ENCODE measurements around the gene MLLT11. TPM values are rescaled to one million over a fixed set of nuclear protein-coding genes. Genes with fewer than 3 reads are reported as not detected.

MLLT11 gene, protein sequence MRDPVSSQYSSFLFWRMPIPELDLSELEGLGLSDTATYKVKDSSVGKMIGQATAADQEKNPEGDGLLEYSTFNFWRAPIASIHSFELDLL
- polyA plus RNA-seq (2013): 75.7 and 77.7 TPM in 2 replicates

- H3K4me3 ChIP-seq (ENCODE audit: low read depth, low read length): peak within 1 kb of the TSS; percentile 98
- H2AFZ ChIP-seq (ENCODE audit: insufficient read depth, low read length, poor library complexity): peak within 1 kb of the TSS; percentile 94
- peak within 1 kb of the TSS; percentile 99 for H3K9ac ChIP-seq (ENCODE audit: low read length)
Observed at GRCh38 chr1:151060007-151060656, at the start of gene MLLT11. MLLT11 (plus strand) TSS chr1:151060397; CDS start chr1:151067225, 6,828 bp downstream.

DNA sequence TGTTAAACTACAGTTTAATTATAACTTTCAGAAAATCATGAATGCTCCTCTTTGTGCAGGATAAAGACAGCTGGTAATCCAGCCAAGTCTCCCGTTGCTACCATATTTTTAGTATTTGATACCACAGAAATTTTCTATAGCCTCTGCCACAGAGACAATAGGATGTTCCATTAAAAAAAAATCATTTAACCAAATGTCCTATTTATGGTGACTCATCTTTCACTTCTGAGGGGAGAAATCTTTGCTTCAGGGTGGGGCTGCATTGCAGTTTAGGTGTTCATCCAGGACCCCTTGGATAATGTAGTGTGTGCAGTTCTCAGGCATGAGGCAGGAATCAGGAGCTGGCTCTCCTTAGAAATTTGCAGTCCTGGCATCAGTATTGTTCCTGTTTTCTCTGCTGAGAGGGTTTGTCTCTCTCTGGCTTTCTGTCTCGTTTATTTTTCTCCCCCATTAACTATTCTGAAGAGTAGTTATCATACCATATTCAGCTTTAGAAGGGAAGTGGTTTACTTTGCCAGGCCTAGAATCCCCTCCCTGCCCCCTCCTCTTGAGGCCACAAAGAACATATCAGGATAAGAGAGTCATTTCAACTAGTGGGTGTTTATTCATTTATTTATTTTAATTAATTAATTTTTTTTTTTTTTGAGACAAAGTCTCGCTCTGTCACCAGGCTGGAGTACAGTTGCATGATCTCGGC, 48.9 kb upstream of the MLLT11 start:
- Histone ChIP-seq H2BK120ac (ENCODE audit: insufficient read depth, low read length, poor library complexity) (no peak overlapping the region), H2AK5ac (ENCODE audit: low read length) (no peak overlapping the region), H4K91ac (ENCODE audit: low read depth, low read length) (no peak overlapping the region), H3K14ac (ENCODE audit: low read length) (no peak overlapping the region), H3K27ac (ENCODE audit: low read depth, low read length) (no peak overlapping the region), H3K4me3 (ENCODE audit: low read depth, low read length) (no peak overlapping the region), H3K9ac (ENCODE audit: low read length) (no peak overlapping the region), H4K12ac (ENCODE audit: low read depth, low read length) (no peak overlapping the region), H2AFZ (ENCODE audit: insufficient read depth, low read length, poor library complexity) (no peak overlapping the region), H4K8ac (ENCODE audit: low read depth, low read length) (no peak overlapping the region), H3K79me1 (ENCODE audit: low read length) (peaks cover 5% of the 10 kb centered on the region), H3K23ac (ENCODE audit: low read length) (no peak overlapping the region), H3K4me1 (ENCODE audit: control insufficient read depth in 1 of 2, insufficient read depth in 2 of 2, low read length in 2 of 2) (peaks cover 1 to 4% of the 10 kb centered on the region in 2 experiments), H3K79me2 (ENCODE audit: control insufficient read depth, insufficient read depth, low read length, poor library complexity) (peaks cover 4% of the 10 kb centered on the region), H2BK12ac (ENCODE audit: low read length) (no peak overlapping the region), H3K4me2 (ENCODE audit: low read length) (no peak overlapping the region), H3K9me3 (ENCODE audit: insufficient read depth, low read depth, low read length) (no peaks in the 10 kb centered on the region), H3K18ac (ENCODE audit: low read length) (no peak overlapping the region), H3K36me3 (ENCODE audit: control insufficient read depth in 1 of 2, insufficient read depth in 2 of 2, low read length in 2 of 2) (no peaks in the 10 kb centered on the region), H2BK5ac (ENCODE audit: low read depth, low read length, poor library complexity) (no peak overlapping the region), H3K4ac (ENCODE audit: low read depth, low read length) (no peak overlapping the region), H3K27me3 (ENCODE audit: insufficient read depth, low read length) (no peaks in the 10 kb centered on the region)
- DNase-seq: no peak
- WGBS (ENCODE audit: extremely low coverage, insufficient coverage, insufficient read length): no CpG with 5 or more reads among the region's 4 CpGs

More at GRCh38 chr1:151060007-151060656, at the start of gene MLLT11:
- Histone ChIP-seq H2BK5ac (ENCODE audit: low read depth, low read length, poor library complexity) (peak within 1 kb of the TSS; percentile 99), H4K8ac (ENCODE audit: low read depth, low read length) (peak within 1 kb of the TSS; percentile 97), H3K4me2 (ENCODE audit: low read length) (peak within 1 kb of the TSS; percentile 88), H3K27me3 (ENCODE audit: insufficient read depth, low read length) (no peaks in the 10 kb centered on the region), H3K9me3 (ENCODE audit: insufficient read depth, low read depth, low read length) (no peaks in the 10 kb centered on the region), H3K79me1 (ENCODE audit: low read length) (peaks cover 27% of the 10 kb centered on the region), H4K12ac (ENCODE audit: low read depth, low read length) (peak within 1 kb of the TSS; percentile 97), H3K79me2 (ENCODE audit: control insufficient read depth, insufficient read depth, low read length, poor library complexity) (peaks cover 42% of the 10 kb centered on the region), H3K14ac (ENCODE audit: low read length) (peak within 1 kb of the TSS; percentile 99), H3K27ac (ENCODE audit: low read depth, low read length) (peak within 1 kb of the TSS; percentile 99), H2BK12ac (ENCODE audit: low read length) (peak within 1 kb of the TSS; percentile 67), H3K36me3 (ENCODE audit: control insufficient read depth in 1 of 2, insufficient read depth in 2 of 2, low read length in 2 of 2) (peaks cover 19 to 26% of the 10 kb centered on the region in 2 experiments), H3K23ac (ENCODE audit: low read length) (no peak within 1 kb of the TSS), H4K91ac (ENCODE audit: low read depth, low read length) (peak within 1 kb of the TSS; percentile 99), H3K4ac (ENCODE audit: low read depth, low read length) (peak within 1 kb of the TSS; percentile 99), H3K18ac (ENCODE audit: low read length) (peak within 1 kb of the TSS; percentile 100), H2AK5ac (ENCODE audit: low read length) (peak within 1 kb of the TSS; percentile 94), H3K4me1 (ENCODE audit: control insufficient read depth in 1 of 2, insufficient read depth in 2 of 2, low read length in 2 of 2) (peaks cover 21 to 25% of the 10 kb centered on the region in 2 experiments), H2BK120ac (ENCODE audit: insufficient read depth, low read length, poor library complexity) (peak within 1 kb of the TSS; percentile 99)
- no CpG with 5 or more reads among the region's 15 CpGs for WGBS (ENCODE audit: extremely low coverage, insufficient coverage, insufficient read length)
- peak in 1 of 2 donors; percentile 31 for DNase-seq

- H3K18ac ChIP-seq (ENCODE audit: low read length): no peak overlapping the region
- no peak overlapping the region for H4K8ac ChIP-seq (ENCODE audit: low read depth, low read length)
- no peak overlapping the region for H3K4ac ChIP-seq (ENCODE audit: low read depth, low read length)
- H3K4me3 ChIP-seq (ENCODE audit: low read depth, low read length): no peak overlapping the region
- H4K12ac ChIP-seq (ENCODE audit: low read depth, low read length): no peak overlapping the region
- no peak overlapping the region for H3K23ac ChIP-seq (ENCODE audit: low read length)
- H3K36me3 ChIP-seq (ENCODE audit: control insufficient read depth in 1 of 2, insufficient read depth in 2 of 2, low read length in 2 of 2): no peaks in the 10 kb centered on the region
- no peak for DNase-seq
- no peak overlapping the region for H3K14ac ChIP-seq (ENCODE audit: low read length)
- no peak overlapping the region for H2BK120ac ChIP-seq (ENCODE audit: insufficient read depth, low read length, poor library complexity)
- H2BK5ac ChIP-seq (ENCODE audit: low read depth, low read length, poor library complexity): no peak overlapping the region
- H3K79me1 ChIP-seq (ENCODE audit: low read length): peaks cover 5% of the 10 kb centered on the region
- H2AFZ ChIP-seq (ENCODE audit: insufficient read depth, low read length, poor library complexity): no peak overlapping the region
- H3K79me2 ChIP-seq (ENCODE audit: control insufficient read depth, insufficient read depth, low read length, poor library complexity): peaks cover 4% of the 10 kb centered on the region
- H3K9me3 ChIP-seq (ENCODE audit: insufficient read depth, low read depth, low read length): no peaks in the 10 kb centered on the region
- no peak overlapping the region for H3K27ac ChIP-seq (ENCODE audit: low read depth, low read length)
- no peaks in the 10 kb centered on the region for H3K27me3 ChIP-seq (ENCODE audit: insufficient read depth, low read length)
- no peak overlapping the region for H2BK12ac ChIP-seq (ENCODE audit: low read length)
- WGBS (ENCODE audit: extremely low coverage, insufficient coverage, insufficient read length): no CpG with 5 or more reads among the region's 14 CpGs
- H3K4me2 ChIP-seq (ENCODE audit: low read length): no peak overlapping the region
- peaks cover 0 to 3% of the 10 kb centered on the region in 2 experiments for H3K4me1 ChIP-seq (ENCODE audit: control insufficient read depth in 1 of 2, insufficient read depth in 2 of 2, low read length in 2 of 2)
- no peak overlapping the region for H4K91ac ChIP-seq (ENCODE audit: low read depth, low read length)
- no peak overlapping the region for H3K9ac ChIP-seq (ENCODE audit: low read length)
- H2AK5ac ChIP-seq (ENCODE audit: low read length): no peak overlapping the region
Observed at GRCh38 chr1:151012684-151013471, 47.3 kb upstream of the MLLT11 start.

GRCh38 chr1:151013518-151013917, 46.7 kb upstream of the MLLT11 start:
- no peak overlapping the region for H2AK5ac ChIP-seq (ENCODE audit: low read length)
- no peaks in the 10 kb centered on the region for H3K36me3 ChIP-seq (ENCODE audit: control insufficient read depth in 1 of 2, insufficient read depth in 2 of 2, low read length in 2 of 2)
- H3K27me3 ChIP-seq (ENCODE audit: insufficient read depth, low read length): no peaks in the 10 kb centered on the region
- no peak overlapping the region for H3K4me2 ChIP-seq (ENCODE audit: low read length)
- H3K4me1 ChIP-seq (ENCODE audit: control insufficient read depth in 1 of 2, insufficient read depth in 2 of 2, low read length in 2 of 2): peaks cover 0 to 3% of the 10 kb centered on the region in 2 experiments
- H3K27ac ChIP-seq (ENCODE audit: low read depth, low read length): no peak overlapping the region
- no peaks in the 10 kb centered on the region for H3K9me3 ChIP-seq (ENCODE audit: insufficient read depth, low read depth, low read length)
- no peak overlapping the region for H4K12ac ChIP-seq (ENCODE audit: low read depth, low read length)
- H3K4ac ChIP-seq (ENCODE audit: low read depth, low read length): no peak overlapping the region
- H3K14ac ChIP-seq (ENCODE audit: low read length): no peak overlapping the region
- DNase-seq: no peak
- H2BK12ac ChIP-seq (ENCODE audit: low read length): no peak overlapping the region
- H3K9ac ChIP-seq (ENCODE audit: low read length): no peak overlapping the region
- peaks cover 2% of the 10 kb centered on the region for H3K79me2 ChIP-seq (ENCODE audit: control insufficient read depth, insufficient read depth, low read length, poor library complexity)
- H3K4me3 ChIP-seq (ENCODE audit: low read depth, low read length): no peak overlapping the region
- H2AFZ ChIP-seq (ENCODE audit: insufficient read depth, low read length, poor library complexity): no peak overlapping the region
- no peak overlapping the region for H3K23ac ChIP-seq (ENCODE audit: low read length)
- WGBS (ENCODE audit: extremely low coverage, insufficient coverage, insufficient read length): no CpG with 5 or more reads among the region's 2 CpGs
- no peak overlapping the region for H3K18ac ChIP-seq (ENCODE audit: low read length)
- H4K8ac ChIP-seq (ENCODE audit: low read depth, low read length): no peak overlapping the region
- no peak overlapping the region for H2BK120ac ChIP-seq (ENCODE audit: insufficient read depth, low read length, poor library complexity)
- no peak overlapping the region for H4K91ac ChIP-seq (ENCODE audit: low read depth, low read length)
- peaks cover 3% of the 10 kb centered on the region for H3K79me1 ChIP-seq (ENCODE audit: low read length)
- no peak overlapping the region for H2BK5ac ChIP-seq (ENCODE audit: low read depth, low read length, poor library complexity)
